WI38 (cell line): Measurements from ENCODE around the gene KRTAP25-1.

ENCODE experiments used
- H3K4me3 ChIP-seq: 2 replicates; pipeline ENCODE4 v1.5.1; 2011; ENCODE audit warnings: low read depth, mild to moderate bottlenecking, control low read depth, low read length
- CTCF ChIP-seq: IDR thresholded peaks from 2 replicates; pipeline ENCODE4 v1.5.1; 2012; ENCODE audit warnings: low read depth, mild to moderate bottlenecking, control low read depth, low read length

The KRTAP25-1 gene

GRCh38 chr21:30271611-30272010 is 17.7 kb downstream of the KRTAP25-1 start:
- H3K4me3 ChIP-seq: no peak overlapping the region
- no peak for TF ChIP-seq CTCF

- no peak for TF ChIP-seq CTCF
- H3K4me3 ChIP-seq: no peak overlapping the region
These were observed 18.2 kb downstream of the KRTAP25-1 start for GRCh38 chr21:30271156-30271555.

GRCh38 chr21:30269803-30270530 is 19.3 kb downstream of the KRTAP25-1 start:
- no peak for TF ChIP-seq CTCF
- no peak overlapping the region for H3K4me3 ChIP-seq

- no peak for TF ChIP-seq CTCF
These were observed 20.6 kb downstream of the KRTAP25-1 start for GRCh38 chr21:30268608-30269197.

GRCh38 chr21:30257773-30258172 is 31.5 kb downstream of the KRTAP25-1 start:
- no peak for TF ChIP-seq CTCF

More at GRCh38 chr21:30268608-30269197, 20.6 kb downstream of the KRTAP25-1 start:
- H3K4me3 ChIP-seq: no peak overlapping the region

GRCh38 chr21:30256100-30256499 is 33.2 kb downstream of the KRTAP25-1 start:
- no peak overlapping the region for H3K4me3 ChIP-seq
- TF ChIP-seq CTCF: no peak

More at GRCh38 chr21:30257773-30258172, 31.5 kb downstream of the KRTAP25-1 start:
- H3K4me3 ChIP-seq: no peak overlapping the region

- H3K4me3 ChIP-seq: no peak overlapping the region
- no peak for TF ChIP-seq CTCF
These were observed 33.6 kb downstream of the KRTAP25-1 start for GRCh38 chr21:30255679-30256078.
